K562 (cell line): ENCODE results near the gene HHIPL1. TPM values are rescaled to one million over a fixed set of nuclear protein-coding genes. Genes with fewer than 3 reads are reported as not detected.

ENCODE experiments used
- ATAC-seq: fragments of 200-7000 bp; cut with Tn5 transposase; 3 replicates; pipeline ENCODE4 v1.9.1; 2020; ENCODE audit warnings: moderate library complexity
- BruUV-seq: library from RNA; stranded (reverse); fragments of 400-500 nt; replicated peaks from 2 replicates; lab custom pipeline; 2021; lab: Mats Ljungman, UMichigan
- CTCF ChIA-PET: fragments of 300-600 bp; formaldehyde crosslinking; extraction: SDS; loops from one replicate; lab custom pipeline; 2021; ENCODE audit warnings: low intra/inter-chr PET ratio; lab: Yijun Ruan, JAX
- POLR2A ChIA-PET: fragments of 300-600, 350-650 bp; sonication (Branson Sonifier 250); formaldehyde crosslinking; extraction: SDS; loops from one replicate; lab custom pipeline; 2021; ENCODE audit warnings: antibody characterized with exemption, inconsistent platforms; lab: Yijun Ruan, JAX
- DNase-seq, 4 experiments: peaks; one replicate each; pipeline versions ENCODE4 v3.0.0 to v3.0.0-alpha.2; 2011 to 2018; ENCODE audit warnings: low spot score in 3 of 4, mixed read lengths in 3 of 4; ENCODE audit errors: extremely low read depth in 1 of 4
- FAIRE-seq: peaks from 2 replicates; lab custom pipeline; 2011; peaks lifted over from hg19 to GRCh38; lab: Jason Lieb, UNC
- H2AFZ ChIP-seq: 2 replicates; pipeline ENCODE4 v1.6.0; 2011; ENCODE audit warnings: low read depth, low read length, control low read depth, inconsistent platforms
- H3K27ac ChIP-seq: fragments of 200-600 bp; 3 replicates; pipeline ENCODE4 v1.8.0; 2011; ENCODE audit warnings: low read depth, mild to moderate bottlenecking, control low read depth, inconsistent platforms, low read length, moderate library complexity, mixed read lengths; ENCODE audit errors: extremely low read depth
- H3K27me3 ChIP-seq, 2 experiments: fragments of 300-600 bp in 1 of 2; 2 replicates in 1 of 2; 3 replicates in 1 of 2; pipeline versions ENCODE4 v1.6.0 to v1.8.0; 2011; ENCODE audit warnings: inconsistent platforms in 2 of 2, low read length in 2 of 2, mild to moderate bottlenecking in 1 of 2, mixed read lengths in 1 of 2, moderate library complexity in 1 of 2; ENCODE audit not compliant: control insufficient read depth in 2 of 2, insufficient read depth in 2 of 2
- H3K36me3 ChIP-seq: fragments of 300-600 bp; 3 replicates; pipeline ENCODE4 v1.8.0; 2011; ENCODE audit warnings: mild to moderate bottlenecking, low read length, inconsistent platforms; ENCODE audit not compliant: control insufficient read depth, insufficient read depth
- H3K4me1 ChIP-seq, 2 experiments: fragments of 200-600 bp in 1 of 2; replicated peaks in 1 of 2; 2 replicates in 1 of 2; 3 replicates in 1 of 2; pipeline versions ENCODE4 v1.5.1 to v1.8.0; 2011; ENCODE audit warnings: inconsistent platforms in 2 of 2, low read length in 2 of 2, mild to moderate bottlenecking in 1 of 2, mixed read lengths in 1 of 2, moderate library complexity in 1 of 2; ENCODE audit not compliant: control insufficient read depth in 2 of 2, insufficient read depth in 2 of 2
- H3K4me2 ChIP-seq: 2 replicates; pipeline ENCODE4 v1.6.1; 2011; ENCODE audit warnings: low read length, control low read depth, inconsistent platforms, mixed read lengths; ENCODE audit not compliant: insufficient read depth
- H3K4me3 ChIP-seq: fragments of 200-600 bp; sonication (generic), shearing (Covaris generic); 2 replicates; pipeline ENCODE4 v1.5.1; 2016; ENCODE audit warnings: control low read depth, inconsistent platforms
- H3K79me2 ChIP-seq: fragments of 200-600 bp; 3 replicates; pipeline ENCODE4 v1.8.0; 2011; ENCODE audit warnings: low read length, inconsistent platforms; ENCODE audit not compliant: control insufficient read depth, insufficient read depth
- H3K9ac ChIP-seq, 2 experiments: 2 replicates each; pipeline versions ENCODE4 v1.6.0 to v1.6.1; 2011; ENCODE audit warnings: low read depth in 2 of 2, low read length in 2 of 2, control low read depth in 1 of 2, inconsistent platforms in 1 of 2, mild to moderate bottlenecking in 1 of 2, mixed read lengths in 1 of 2; ENCODE audit not compliant: insufficient read depth in 1 of 2
- H3K9me1 ChIP-seq: one replicate; pipeline ENCODE4 v1.6.0; 2011; ENCODE audit warnings: inconsistent platforms, mild to moderate bottlenecking, low read length, moderate library complexity; ENCODE audit not compliant: control insufficient read depth, insufficient read depth
- H3K9me3 ChIP-seq: replicated peaks from 2 replicates; pipeline ENCODE4 v1.5.1; 2011; ENCODE audit warnings: low read depth, low read length, inconsistent platforms; ENCODE audit not compliant: control insufficient read depth, insufficient read depth
- H4K20me1 ChIP-seq: replicated peaks from 2 replicates; pipeline ENCODE4 v1.6.1; 2011; ENCODE audit warnings: low read length, inconsistent platforms, mixed read lengths; ENCODE audit not compliant: control insufficient read depth, insufficient read depth
- CREB5 ChIP-seq: fragments of 250-450 bp; sonication (Bioruptor Pico); IDR thresholded peaks from 2 replicates; pipeline ENCODE4 v1.5.0; 2020; ENCODE audit warnings: mild to moderate bottlenecking
- CREBBP ChIP-seq: IDR thresholded peaks from one replicate; pipeline ENCODE4 v1.6.1; 2012; ENCODE audit warnings: low read depth, mild to moderate bottlenecking, control low read depth, inconsistent platforms, low read length
- HDAC8 ChIP-seq: fragments of 450-650 bp; IDR thresholded peaks from 2 replicates; pipeline ENCODE4 v1.6.1; 2016; ENCODE audit warnings: mild to moderate bottlenecking, missing genetic modification characterization, moderate library complexity, missing compliant biosample characterization
- MCM7 ChIP-seq, 2 experiments: fragments of 450-650 bp; IDR thresholded peaks; 2 replicates each; pipeline ENCODE4 v1.6.1; 2016 to 2018
- NEUROD1 ChIP-seq: fragments of 150-350 bp; IDR thresholded peaks from 2 replicates; pipeline ENCODE4 v1.6.1; 2014; ENCODE audit warnings: borderline replicate concordance, low read length, low read depth; ENCODE audit not compliant: partially characterized antibody
- WGBS: fragments of 100-300 bp; shearing (Covaris generic); methylation state at CpG from one replicate; pipeline ENCODE4 v1.1.6; 2016; ENCODE audit warnings: low coverage, mixed read lengths; ENCODE audit not compliant: insufficient coverage; ENCODE audit errors: missing lambda C conversion rate; 5-methylcytosine and 5-hydroxymethylcytosine counted together
- in situ Hi-C: fragments of 300-500 bp; cut with MboI; formaldehyde crosslinking; loops from 4 replicates; pipeline ENCODE4 v1.15.0; 2018; ENCODE audit warnings: inconsistent platforms, mixed read lengths
- intact Hi-C: fragments of 100-400 bp; cut with micrococcal nuclease; formaldehyde crosslinking; loops from 2 replicates; pipeline ENCODE4 v1.14.2; 2022
- polyA plus RNA-seq, 8 experiments: library from polyadenylated mRNA; depleted of rRNA in 4 of 8; stranded (reverse) in 5 of 8; unstranded in 3 of 8; fragments of >200 nt; fragmentation: Nextera tagmentation in 2 of 8; fragmentation: Illumina TruSeq in 1 of 8; extraction: Ambion mirVana in 2 of 8; extraction: Trizol in 1 of 8; gene quantifications; 2 replicates each; pipeline versions ENCODE4 v1.2.1 to v1.2.3, GENCODE V29; 2011 to 2014; ENCODE audit warnings: inconsistent platforms in 1 of 8, missing spikeins in 1 of 8
- total RNA-seq, 7 experiments: library from RNA; depleted of rRNA in 6 of 7; stranded (reverse); fragments of >200 nt in 6 of 7; fragmentation: Illumina TruSeq in 2 of 7; extraction: Trizol in 2 of 7; gene quantifications; 2 replicates each; pipeline versions ENCODE4 v1.2.1 to v1.2.3, GENCODE V29; 2011 to 2021; ENCODE audit warnings: low replicate concordance in 1 of 7

The HHIPL1 gene
- total and polyA plus RNA-seq, 9 of the 15 experiments (the other 6 are each of a cell fraction or from before 2014, with no cell fraction given): not detected

GRCh38 chr14:99675382-99675835 lies 30.5 kb downstream of the HHIPL1 start:
- FAIRE-seq: no peak
- Histone ChIP-seq H3K9me3 (no peaks in the 10 kb centered on the region; the same call in 1 of the 2 replicates), H3K36me3 (no peaks in the 10 kb centered on the region), H3K27me3 (peaks cover 4 to 41% of the 10 kb centered on the region in 2 experiments; a peak in 4 of 5 replicates), H3K79me2 (no peaks in the 10 kb centered on the region), H3K27ac (no peak overlapping the region), H2AFZ (no peak overlapping the region), H3K9me1 (no peaks in the 10 kb centered on the region), H3K4me2 (no peak overlapping the region), H3K9ac (no peak overlapping the region), H3K4me1 (peaks cover 0 to 8% of the 10 kb centered on the region in 2 experiments; a peak in 3 of 5 replicates), H4K20me1 (no peaks in the 10 kb centered on the region), H3K4me3 (no peak overlapping the region)
- no TSS peak for BruUV-seq
- no peak for ATAC-seq
- in situ Hi-C loops (no loop called here), intact Hi-C loops (no loop called here)
- CTCF ChIA-PET: no interaction called here
- TF ChIP-seq CREB5 (CRISPR knock-in tag) (no peak), HDAC8 (no peak), CREBBP (no peak), MCM7 (IDR thresholded peaks at IDR 0.05) (no peak), NEUROD1 (no peak)
- POLR2A ChIA-PET: no interaction called here
- WGBS: 17% methylated on average over 20 of the region's 42 CpGs
- no peak for DNase-seq
